Lung (tissue), 12 donors: Measurements from ENCODE around the gene BRAF. TPM values are rescaled to one million over a fixed set of nuclear protein-coding genes. Genes with fewer than 3 reads are reported as not detected.

Experiments
- ATAC-seq: fragments of 200-7000 bp; cut with Tn5 transposase; one replicate; pipeline ENCODE4 v1.9.1; 2020; ENCODE audit warnings: moderate number of reproducible peaks; ENCODE audit not compliant: insufficient read depth, low FRiP score
- DNase-seq, 3 donors: peaks; one replicate each; pipeline ENCODE4 v3.0.0-alpha.2; 2013 to 2017
- H3K27ac ChIP-seq, 2 donors: one replicate each; pipeline ENCODE4 v1.5.1; 2013; ENCODE audit warnings: mild to moderate bottlenecking in 2 of 2, moderate library complexity in 2 of 2, control low read depth in 1 of 2, inconsistent platforms in 1 of 2, low read depth in 1 of 2, low read length in 1 of 2
- H3K27me3 ChIP-seq, 3 donors: one replicate each; pipeline ENCODE4 v1.5.1; 2013; ENCODE audit warnings: low read length in 2 of 3; ENCODE audit not compliant: control insufficient read depth in 3 of 3, insufficient read depth in 3 of 3
- H3K36me3 ChIP-seq, 4 donors: one replicate each; pipeline ENCODE4 v1.5.1; 2013; ENCODE audit warnings: low read length in 4 of 4, mild to moderate bottlenecking in 1 of 4, moderate library complexity in 1 of 4; ENCODE audit not compliant: control insufficient read depth in 4 of 4, insufficient read depth in 4 of 4
- H3K4me1 ChIP-seq, 5 donors: one replicate each; pipeline ENCODE4 v1.5.1; 2013; ENCODE audit warnings: low read length in 5 of 5, mild to moderate bottlenecking in 2 of 5, moderate library complexity in 1 of 5; ENCODE audit not compliant: control insufficient read depth in 5 of 5, insufficient read depth in 5 of 5
- H3K4me3 ChIP-seq: one replicate; pipeline ENCODE4 v1.5.1; 2013; ENCODE audit warnings: mild to moderate bottlenecking, control low read depth, moderate library complexity
- H3K9ac ChIP-seq, 2 donors: one replicate each; pipeline ENCODE4 v1.5.1; 2013; ENCODE audit warnings: low read length in 2 of 2, control low read depth in 1 of 2; ENCODE audit not compliant: insufficient read depth in 1 of 2
- H3K9me3 ChIP-seq, 4 donors: one replicate each; pipeline ENCODE4 v1.5.1; 2013; ENCODE audit warnings: low read length in 3 of 4, mild to moderate bottlenecking in 1 of 4, moderate library complexity in 1 of 4; ENCODE audit not compliant: control insufficient read depth in 4 of 4, insufficient read depth in 3 of 4
- WGBS, 2 donors: extraction: QIAGEN DNeasy Blood & Tissue Kit; methylation state at CpG; one replicate each; pipeline ENCODE4 v1.1.7; 2013; 5-methylcytosine and 5-hydroxymethylcytosine counted together
- polyA plus RNA-seq, 2 donors: library from polyadenylated mRNA; stranded (reverse); fragments of 200-250 nt; gene quantifications; one replicate each; pipeline ENCODE4 v1.2.1, GENCODE V29; 2013
- total RNA-seq, 2 donors: library from RNA; depleted of rRNA in 1 of 2; stranded (reverse); fragments of >200 nt in 1 of 2; gene quantifications; one replicate each; pipeline ENCODE4 v1.2.1, GENCODE V29; 2014 to 2021
- TF ChIP-seq, protein P1 (sequence below): IDR thresholded peaks from 2 replicates; pipeline ENCODE4 v1.5.1; 2012; ENCODE audit warnings: mild to moderate bottlenecking; ENCODE audit errors: control extremely low read depth, extremely low read depth
- donor health status: control.
- donor health status: control.
- donor health status: Bipolar disorder and iron deficiency.
- donor health status: healthy.
- donor health status: DM: yes; HTN: yes; CAD: no.

Gene BRAF
- total and polyA plus RNA-seq, 4 donors = 6.5 to 111 (median 22.3) TPM

DNA sequence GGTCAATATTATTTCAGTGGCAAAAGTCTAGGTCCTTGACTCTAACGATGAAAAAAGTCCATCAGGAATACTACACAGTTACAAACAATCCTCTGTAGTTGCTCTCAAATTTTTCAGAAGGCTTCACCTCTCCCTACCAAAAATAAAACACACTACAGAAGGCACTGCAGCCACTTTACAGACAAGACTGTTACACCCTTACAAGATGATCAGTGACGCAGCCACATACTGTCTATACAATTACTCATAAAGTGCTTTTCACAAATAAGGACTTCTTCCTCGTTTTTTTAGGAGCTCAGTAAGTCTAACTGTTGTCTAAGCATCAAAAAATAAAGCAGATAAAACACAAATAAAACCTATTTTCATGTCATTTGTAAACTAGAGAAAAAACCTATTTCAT, 201.2 kb downstream of the BRAF start:
- no peak for DNase-seq
- peaks cover 0 to 10% (median 3%) of the 10 kb centered on the region in 4 donors for H3K36me3 ChIP-seq
- ATAC-seq = no peak
- H3K27me3 ChIP-seq = no peaks in the 10 kb centered on the region
- H3K9ac ChIP-seq = no peak overlapping the region
- TF ChIP-seq, protein P1, sequence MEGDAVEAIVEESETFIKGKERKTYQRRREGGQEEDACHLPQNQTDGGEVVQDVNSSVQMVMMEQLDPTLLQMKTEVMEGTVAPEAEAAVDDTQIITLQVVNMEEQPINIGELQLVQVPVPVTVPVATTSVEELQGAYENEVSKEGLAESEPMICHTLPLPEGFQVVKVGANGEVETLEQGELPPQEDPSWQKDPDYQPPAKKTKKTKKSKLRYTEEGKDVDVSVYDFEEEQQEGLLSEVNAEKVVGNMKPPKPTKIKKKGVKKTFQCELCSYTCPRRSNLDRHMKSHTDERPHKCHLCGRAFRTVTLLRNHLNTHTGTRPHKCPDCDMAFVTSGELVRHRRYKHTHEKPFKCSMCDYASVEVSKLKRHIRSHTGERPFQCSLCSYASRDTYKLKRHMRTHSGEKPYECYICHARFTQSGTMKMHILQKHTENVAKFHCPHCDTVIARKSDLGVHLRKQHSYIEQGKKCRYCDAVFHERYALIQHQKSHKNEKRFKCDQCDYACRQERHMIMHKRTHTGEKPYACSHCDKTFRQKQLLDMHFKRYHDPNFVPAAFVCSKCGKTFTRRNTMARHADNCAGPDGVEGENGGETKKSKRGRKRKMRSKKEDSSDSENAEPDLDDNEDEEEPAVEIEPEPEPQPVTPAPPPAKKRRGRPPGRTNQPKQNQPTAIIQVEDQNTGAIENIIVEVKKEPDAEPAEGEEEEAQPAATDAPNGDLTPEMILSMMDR = no peak
- H3K4me1 ChIP-seq = peaks cover 0 to 4% (median 0%) of the 10 kb centered on the region in 5 donors
- H3K27ac ChIP-seq = no peak overlapping the region
- no peaks in the 10 kb centered on the region for H3K9me3 ChIP-seq
- no peak overlapping the region for H3K4me3 ChIP-seq
- WGBS, 2 donors = 85 to 95% methylated on average over 3 of the region's 3 CpGs

DNA sequence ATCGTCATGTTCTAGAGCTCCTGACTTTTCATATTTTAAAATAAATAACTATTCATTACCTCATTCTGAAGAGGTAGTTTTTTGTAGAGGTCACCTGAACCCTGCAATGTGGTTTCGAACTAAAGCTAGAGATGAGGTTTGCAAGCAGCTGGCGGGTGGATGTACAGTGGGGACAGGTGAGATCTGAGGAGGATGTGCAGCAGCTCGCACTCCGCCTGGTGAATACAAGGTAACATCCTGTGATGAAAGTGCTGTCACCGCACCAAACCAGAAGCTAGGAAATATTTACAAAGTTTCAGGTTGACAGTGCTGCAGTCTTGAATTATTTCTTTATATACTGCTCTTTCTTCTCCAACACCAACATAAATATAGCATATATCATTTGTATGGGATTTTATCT, 201.7 kb downstream of the BRAF start:
- WGBS, 2 donors = 69 to 80% methylated on average over 6 of the region's 6 CpGs
- TF ChIP-seq, protein P1 = no peak
- ATAC-seq = no peak
- H3K4me3 ChIP-seq = no peak overlapping the region
- H3K4me1 ChIP-seq = peaks cover 0 to 4% (median 0%) of the 10 kb centered on the region in 5 donors
- H3K27me3 ChIP-seq = no peaks in the 10 kb centered on the region
- no peak overlapping the region for H3K9ac ChIP-seq
- no peaks in the 10 kb centered on the region for H3K9me3 ChIP-seq
- no peak overlapping the region for H3K27ac ChIP-seq
- peaks cover 0 to 10% (median 3%) of the 10 kb centered on the region in 4 donors for H3K36me3 ChIP-seq
- no peak for DNase-seq

DNA sequence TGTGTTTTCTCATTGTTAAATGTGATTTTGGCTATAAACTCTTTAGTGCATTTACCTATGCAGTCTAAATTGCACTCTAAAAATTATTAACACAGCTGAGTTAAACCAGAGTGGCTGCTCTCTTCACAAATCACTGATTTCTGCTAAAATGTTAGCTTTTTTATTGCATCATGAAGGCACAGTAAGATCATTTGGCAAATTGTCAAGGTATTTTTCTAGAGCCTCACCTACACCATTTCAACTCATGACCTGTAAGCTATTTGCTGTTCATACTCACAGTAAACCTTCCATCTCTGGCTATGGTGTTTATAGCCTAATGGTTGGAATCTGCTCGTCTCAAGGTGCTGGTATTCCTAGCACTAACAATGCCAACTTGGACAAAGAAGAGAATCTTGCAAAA, 202.5 kb downstream of the BRAF start:
- Histone ChIP-seq H3K9ac (no peak overlapping the region), H3K4me3 (no peak overlapping the region), H3K9me3 (no peaks in the 10 kb centered on the region), H3K27ac (no peak overlapping the region), H3K36me3 (peaks cover 0 to 10% (median 3%) of the 10 kb centered on the region in 4 donors), H3K27me3 (no peaks in the 10 kb centered on the region), H3K4me1 (peaks cover 0 to 4% (median 0%) of the 10 kb centered on the region in 5 donors)
- DNase-seq (peak in 2 of 3 donors; percentile 4 to 43), ATAC-seq (peak; percentile 38)
- TF ChIP-seq, protein P1 = no peak
- WGBS, 2 donors = 84 to 87% methylated on average over 1 of the region's 1 CpG

GRCh38 chr7:140719721-140720120, 205.0 kb downstream of the BRAF start:
- TF ChIP-seq, protein P1 = no peak

More at GRCh38 chr7:140719721-140720120, 205.0 kb downstream of the BRAF start:
- Histone ChIP-seq H3K4me1 (peaks cover 0 to 4% (median 0%) of the 10 kb centered on the region in 5 donors), H3K27me3 (no peaks in the 10 kb centered on the region), H3K4me3 (no peak overlapping the region), H3K27ac (no peak overlapping the region), H3K9me3 (no peaks in the 10 kb centered on the region), H3K36me3 (no peaks in the 10 kb centered on the region), H3K9ac (no peak overlapping the region)
- 20 to 31% methylated on average over 5 of the region's 5 CpGs for WGBS, 2 donors
- peak; percentile 16 to 70 (median 21) for DNase-seq
- peak; percentile 83 for ATAC-seq
